ENCODE data around the gene RAMP1.
"Not testable (repeated sequence)": the region's sequence is repeated elsewhere in the genome, so short reads cannot be mapped to it uniquely, and the experiment has no call there.

The RAMP1 gene

GRCh38 chr2:237922641-237923361 lies 63.4 kb downstream of the RAMP1 start:
- DNase-seq, result no peak

- DNase-seq, result peak; percentile 18
These were observed 64.2 kb downstream of the RAMP1 start for GRCh38 chr2:237923481-237924163.

- DNase-seq, result no peak
These were observed 64.7 kb downstream of the RAMP1 start for GRCh38 chr2:237924164-237924534.

GRCh38 chr2:237927135-237927534 lies 67.7 kb downstream of the RAMP1 start:
- DNase-seq, result no peak

- no peak for DNase-seq
These were observed 68.6 kb downstream of the RAMP1 start for GRCh38 chr2:237927986-237928385.

GRCh38 chr2:237929979-237930378 lies 70.6 kb downstream of the RAMP1 start:
- DNase-seq, result no peak

- DNase-seq, result no peak
These were observed 71.8 kb downstream of the RAMP1 start for GRCh38 chr2:237931205-237931721.

- no peak for DNase-seq
These were observed 73.3 kb downstream of the RAMP1 start for GRCh38 chr2:237932731-237933131.

- DNase-seq, result no peak
These were observed 74.8 kb downstream of the RAMP1 start for GRCh38 chr2:237934186-237934585.

GRCh38 chr2:237935740-237936452 lies 76.5 kb downstream of the RAMP1 start:
- DNase-seq, result no peak

- DNase-seq, result no peak
These were observed 79.8 kb downstream of the RAMP1 start for GRCh38 chr2:237939251-237939650.

- DNase-seq, result no peak
These were observed 81.4 kb downstream of the RAMP1 start for GRCh38 chr2:237940828-237941227.

GRCh38 chr2:237941239-237941638 lies 81.8 kb downstream of the RAMP1 start:
- no peak for DNase-seq

GRCh38 chr2:237942513-237942899 lies 83.1 kb downstream of the RAMP1 start:
- DNase-seq, result no peak

- no peak for DNase-seq
These were observed 84.1 kb downstream of the RAMP1 start for GRCh38 chr2:237943395-237944094.

GRCh38 chr2:237944302-237944701 lies 84.9 kb downstream of the RAMP1 start:
- DNase-seq, result no peak

GRCh38 chr2:237946423-237946822 lies 87.0 kb downstream of the RAMP1 start:
- DNase-seq, result no peak

GRCh38 chr2:237951354-237951753 lies 91.9 kb downstream of the RAMP1 start:
- not testable (repeated sequence) for DNase-seq

GRCh38 chr2:237951878-237952277 lies 92.5 kb downstream of the RAMP1 start:
- no peak for DNase-seq

- no peak for DNase-seq
These were observed 93.4 kb downstream of the RAMP1 start for GRCh38 chr2:237952851-237953250.

GRCh38 chr2:237955640-237956401 lies 96.4 kb downstream of the RAMP1 start:
- DNase-seq, result no peak

GRCh38 chr2:237956402-237956736 lies 96.9 kb downstream of the RAMP1 start:
- no peak for DNase-seq

- no peak for DNase-seq
These were observed 102.2 kb downstream of the RAMP1 start for GRCh38 chr2:237961637-237962036.

Measured in NCI-H1048 (cell line).